G401 (cell line): ENCODE measurements around the gene NLRP3. TPM values are rescaled to one million over a fixed set of nuclear protein-coding genes. Genes with fewer than 3 reads are reported as not detected.
"Not testable (repeated sequence)": the region's sequence is repeated elsewhere in the genome, so short reads cannot be mapped to it uniquely, and the experiment has no call there.

Experiments
- DNase-seq: peaks from one replicate; pipeline ENCODE4 v3.0.0-alpha.2; 2015; ENCODE audit warnings: low spot score
- in situ Hi-C: cut with HindIII; loops from 2 replicates; pipeline ENCODE4 v1.10.0; 2016; ENCODE audit warnings: low sequenced_read_pairs, mixed read lengths
- total RNA-seq: library from RNA; depleted of rRNA; stranded (reverse); fragments of >200 nt; shearing (Covaris generic); gene quantifications from 2 replicates; pipeline ENCODE4 v1.2.3, GENCODE V29; 2014; rRNA removed

Gene NLRP3
- total RNA-seq, result not detected in 2 replicates

GRCh38 chr1:247415423-247416361 is at the start of gene NLRP3:
NLRP3 (plus strand) TSS chr1:247416173; CDS start chr1:247418801, 2,628 bp downstream.
- no peak for DNase-seq

GRCh38 chr1:247366345-247366744 is 49.6 kb upstream of the NLRP3 start:
- DNase-seq, in situ Hi-C loops: not testable (repeated sequence)

More at GRCh38 chr1:247415423-247416361, at the start of gene NLRP3:
- in situ Hi-C loops, result no loop called here

GRCh38 chr1:247366926-247367645 is 48.9 kb upstream of the NLRP3 start:
- in situ Hi-C loops, result no loop called here
- no peak for DNase-seq

- no peak for DNase-seq
- in situ Hi-C loops, result no loop called here
Measured at GRCh38 chr1:247367786-247368422, 48.1 kb upstream of the NLRP3 start.

DNA sequence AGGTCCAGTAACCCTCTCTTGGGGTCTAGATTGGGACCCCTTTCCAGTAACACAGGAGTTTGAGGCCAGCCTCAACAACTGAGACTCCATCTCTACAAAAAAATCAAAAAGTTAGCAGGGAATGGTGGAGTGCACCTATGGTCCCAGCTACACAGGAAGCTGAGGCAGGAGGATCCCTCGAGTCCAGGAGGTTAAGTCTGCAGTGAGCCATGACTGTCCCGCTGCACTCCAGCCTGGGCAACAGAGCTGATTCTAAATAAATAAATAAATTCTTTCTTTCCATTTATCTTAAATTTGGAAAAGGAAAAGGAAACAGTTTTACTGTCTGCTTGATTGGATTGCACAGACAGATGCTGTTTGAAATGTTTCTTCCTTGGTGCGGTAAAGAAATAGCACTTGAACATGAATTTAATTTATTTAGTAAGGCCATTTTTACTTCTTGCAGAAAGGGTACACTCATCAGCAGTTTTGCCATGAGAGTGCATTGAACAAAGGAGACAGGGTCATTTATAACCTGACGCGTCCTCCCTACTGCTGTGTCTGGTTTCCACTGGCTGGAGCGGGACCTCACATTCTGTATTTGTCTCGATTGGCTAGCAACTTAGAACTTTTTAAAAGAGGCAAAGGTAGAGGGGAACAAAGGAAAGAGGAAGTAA is 47.4 kb upstream of the NLRP3 start:
- DNase-seq, result no peak

DNA sequence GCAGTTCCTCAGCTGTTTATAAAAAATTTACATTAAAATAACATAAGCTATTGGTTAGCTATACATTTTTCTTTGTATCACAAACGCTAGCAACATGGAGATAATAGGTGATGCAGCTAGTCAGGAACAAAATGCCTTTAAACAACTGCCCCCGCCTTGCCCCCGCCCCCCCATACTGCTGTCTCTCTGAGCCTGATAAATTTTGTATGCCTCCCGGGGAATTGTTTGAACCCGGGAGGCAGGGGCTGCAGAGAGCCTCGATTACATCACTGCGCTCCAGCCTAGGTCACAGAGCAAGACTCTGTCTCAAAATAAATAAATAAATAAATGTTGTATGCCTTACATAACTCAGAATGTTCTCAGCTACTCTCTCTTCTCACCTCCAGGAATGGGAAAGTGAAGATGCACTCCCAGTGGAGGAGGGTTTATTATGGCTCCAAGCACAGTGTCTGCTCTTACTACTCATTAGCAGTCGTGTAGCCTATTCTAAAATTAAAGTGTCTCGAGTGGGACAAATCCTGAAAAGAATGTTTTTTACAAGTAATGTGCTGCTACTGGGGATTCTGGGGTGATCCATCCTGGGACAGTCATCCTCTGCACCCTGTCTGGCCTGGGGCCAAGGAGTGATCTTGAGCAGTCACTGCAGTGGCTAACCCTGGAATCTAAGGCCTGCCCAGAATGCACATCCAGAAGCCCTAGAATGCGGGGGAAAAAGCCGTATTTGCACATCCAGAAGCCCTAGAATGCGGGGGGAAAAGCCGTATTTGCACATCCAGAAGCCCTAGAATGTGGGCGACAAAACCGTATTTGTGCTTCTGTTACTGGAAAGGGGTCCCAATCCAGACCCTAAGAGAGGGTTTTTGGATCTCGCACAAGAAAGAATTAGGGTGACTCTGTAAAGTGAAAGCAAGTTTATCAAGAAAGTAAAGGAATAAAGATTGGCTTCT is 44.9 kb upstream of the NLRP3 start:
- in situ Hi-C loops, result no loop called here
- no peak for DNase-seq

More for the DNA sequence above, 47.4 kb upstream of the NLRP3 start:
- in situ Hi-C loops, result no loop called here

DNA sequence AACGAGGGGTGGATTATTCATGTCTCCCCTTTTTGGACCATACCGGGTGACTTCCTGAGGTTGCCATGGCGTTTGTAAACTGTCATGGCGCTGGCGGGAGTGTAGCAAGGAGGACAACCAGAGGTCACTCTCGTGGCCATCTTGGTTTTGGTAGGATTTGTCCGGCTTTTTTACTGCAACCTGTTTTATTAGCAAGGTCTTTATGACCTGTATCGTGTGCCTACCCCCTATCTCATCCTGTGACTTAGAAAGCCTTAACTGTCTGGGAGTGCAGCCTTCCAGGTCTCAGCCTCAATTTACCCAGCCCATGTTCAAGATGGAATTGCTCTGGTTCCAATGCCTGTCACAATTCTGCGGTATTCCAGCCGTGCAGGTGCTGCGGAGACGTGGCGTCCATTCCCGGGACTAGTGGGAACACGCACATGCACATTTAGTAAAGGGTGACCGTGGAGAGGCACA is 44.1 kb upstream of the NLRP3 start:
- in situ Hi-C loops, result no loop called here
- no peak for DNase-seq

GRCh38 chr1:247373721-247374141 is 42.2 kb upstream of the NLRP3 start:
- peak; percentile 24 for DNase-seq
- in situ Hi-C loops, result no loop called here

GRCh38 chr1:247374651-247375334 is 41.2 kb upstream of the NLRP3 start:
- DNase-seq, in situ Hi-C loops: not testable (repeated sequence)

DNA sequence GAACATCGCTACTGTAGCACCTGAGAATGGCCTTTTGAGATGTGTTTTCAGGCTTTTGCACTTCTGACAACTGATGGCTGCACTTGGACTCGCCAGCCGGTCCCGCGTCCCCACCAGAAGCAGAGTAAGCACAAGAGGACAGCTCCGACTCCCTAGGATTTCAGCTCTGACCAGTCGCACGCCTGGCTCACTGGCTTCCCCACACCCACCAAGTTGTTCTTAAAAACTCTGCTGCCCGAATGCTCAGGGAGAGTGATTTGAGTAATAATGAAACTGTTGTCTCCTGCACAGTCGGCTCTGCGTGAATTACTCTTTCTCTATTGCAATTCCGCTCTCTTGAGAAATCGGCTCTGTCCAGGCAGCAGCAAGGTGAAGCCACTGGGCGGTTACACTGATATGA is 40.2 kb upstream of the NLRP3 start:
- in situ Hi-C loops, result no loop called here
- DNase-seq, result no peak

DNA sequence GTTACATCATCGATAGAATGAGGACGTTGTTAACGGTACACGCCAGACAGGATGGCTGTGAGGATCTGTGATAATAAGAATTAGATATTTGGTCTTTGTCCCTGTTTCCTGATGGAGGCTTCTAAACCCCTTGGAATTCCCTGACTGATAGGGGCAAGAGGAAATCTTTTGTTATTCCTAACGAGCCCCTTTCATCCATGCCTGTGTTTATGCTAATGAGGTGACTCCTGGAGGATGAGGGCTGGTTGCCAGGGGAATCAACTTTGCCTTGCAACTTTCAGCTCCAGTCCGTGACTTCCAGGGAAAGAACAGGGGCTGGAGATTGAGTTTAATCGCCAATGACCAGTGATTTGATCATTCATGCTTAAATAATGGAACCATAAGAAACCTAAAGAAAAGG is 39.3 kb upstream of the NLRP3 start:
- in situ Hi-C loops, result no loop called here
- DNase-seq, result no peak

DNA sequence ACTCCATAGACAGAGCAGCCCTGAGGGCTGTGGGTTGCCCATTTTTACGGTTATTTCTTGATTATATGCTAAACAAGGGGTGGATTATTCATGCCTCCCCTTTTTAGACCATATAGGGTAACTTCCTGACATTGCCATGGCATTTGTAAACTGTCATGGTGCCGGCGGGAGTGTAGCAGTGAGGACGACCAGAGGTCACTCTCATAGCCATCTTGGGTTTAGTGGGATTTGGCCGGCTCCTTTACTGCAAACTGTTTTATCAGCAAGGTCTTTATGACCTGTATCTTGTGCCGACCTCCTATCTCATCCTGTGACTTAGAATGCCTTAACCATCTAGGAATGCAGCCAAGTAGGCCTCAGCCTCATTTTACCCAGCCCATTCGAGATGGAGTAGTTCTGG is 38.3 kb upstream of the NLRP3 start:
- in situ Hi-C loops, DNase-seq: not testable (repeated sequence)

- DNase-seq, result no peak
- in situ Hi-C loops, result no loop called here
Measured at GRCh38 chr1:247378334-247379073, 37.5 kb upstream of the NLRP3 start.

DNA sequence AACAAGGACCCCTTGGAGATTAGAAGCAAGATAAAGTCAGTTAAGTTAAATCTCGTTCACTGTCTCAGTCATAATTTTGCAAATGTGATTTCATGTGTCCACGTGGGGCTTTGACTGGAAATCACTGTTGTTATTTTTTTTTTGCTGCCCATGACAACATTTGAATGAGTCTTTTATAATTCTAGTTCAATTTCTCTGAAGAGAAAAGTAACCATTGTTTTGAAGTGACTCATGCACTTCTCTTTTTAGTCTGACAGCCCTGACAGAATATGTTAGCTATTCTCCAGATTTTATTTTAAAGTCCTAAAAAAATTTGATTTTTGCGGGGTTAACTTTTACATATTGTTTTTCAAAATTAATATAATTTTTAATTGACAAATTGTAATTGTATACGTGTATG is 30.7 kb upstream of the NLRP3 start:
- in situ Hi-C loops, result no loop called here
- DNase-seq, result no peak

DNA sequence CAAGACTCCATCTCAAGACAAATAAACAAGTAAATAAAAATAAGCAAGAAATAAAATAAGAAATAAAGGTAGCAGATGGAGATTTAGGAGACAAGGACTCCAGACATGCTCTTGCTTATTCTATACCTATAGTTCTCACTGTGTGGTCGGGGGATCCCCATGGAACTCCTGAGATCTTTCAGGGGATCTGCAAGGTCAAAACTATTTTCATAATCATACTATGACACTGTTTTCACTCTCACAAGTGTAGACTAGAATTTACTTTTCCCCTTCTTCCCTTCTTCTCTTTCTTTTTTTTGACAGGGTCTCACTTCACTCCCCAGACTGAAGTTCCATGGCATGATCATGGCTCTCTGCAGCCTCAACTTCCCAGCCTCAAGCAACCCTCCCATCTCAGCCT is 29.8 kb upstream of the NLRP3 start:
- DNase-seq, result no peak
- in situ Hi-C loops, result no loop called here

DNA sequence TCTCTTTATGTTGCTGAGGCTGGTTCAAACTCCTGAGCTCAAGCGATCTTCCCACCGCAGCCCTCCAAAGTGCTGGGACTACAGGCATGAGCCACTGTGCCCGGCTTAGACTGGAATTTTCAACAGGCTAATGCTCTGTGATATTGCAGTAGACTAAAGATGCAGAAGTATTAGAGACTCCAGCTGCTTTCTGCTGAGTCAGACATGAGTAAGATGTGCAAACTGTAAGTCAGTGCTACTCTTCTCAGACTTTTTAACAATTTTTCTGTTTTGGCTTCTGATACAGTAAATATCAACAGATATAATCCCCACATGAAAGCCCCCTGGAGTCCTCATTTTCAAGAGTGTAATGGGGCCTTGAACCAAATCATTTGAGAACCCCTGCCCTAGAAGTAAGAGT is 29.3 kb upstream of the NLRP3 start:
- DNase-seq, result no peak
- in situ Hi-C loops, result no loop called here

GRCh38 chr1:247387096-247387495 is 28.9 kb upstream of the NLRP3 start:
- in situ Hi-C loops, result no loop called here
- DNase-seq, result no peak
